T-helper 2 cell treated with Interferon-gamma antibody and Interleukin-4, amounts not matched to agents 5 μg/mL and 100 μg/mL, for 36 hours (primary cell): Measurements from ENCODE around the gene TGM1.
A peak's percentile ranks its signal among the peaks of the same experiment; 100 is the strongest.
"Not testable (repeated sequence)": the region's sequence is repeated elsewhere in the genome, so short reads cannot be mapped to it uniquely, and the experiment has no call there.

Experiments used
- DNase-seq: peaks from one replicate; pipeline ENCODE4 v3.0.0; 2021; ENCODE audit warnings: low spot score
- H3K27ac Mint-ChIP-seq: one replicate; pipeline ENCODE4 v1.8.0; 2021; ENCODE audit warnings: mild to moderate bottlenecking, mixed read lengths
- H3K27me3 Mint-ChIP-seq: one replicate; pipeline ENCODE4 v1.8.0; 2021; ENCODE audit warnings: low read depth, mixed read lengths
- H3K36me3 Mint-ChIP-seq: one replicate; pipeline ENCODE4 v1.8.0; 2021; ENCODE audit warnings: low read depth, mixed read lengths
- H3K4me1 Mint-ChIP-seq: one replicate; pipeline ENCODE4 v1.8.0; 2021; ENCODE audit warnings: low read depth, mixed read lengths
- H3K4me3 Mint-ChIP-seq: one replicate; pipeline ENCODE4 v1.8.0; 2022; ENCODE audit warnings: mild to moderate bottlenecking, moderate library complexity, mixed read lengths
- H3K9me3 Mint-ChIP-seq: one replicate; pipeline ENCODE4 v1.8.0; 2021; ENCODE audit warnings: mixed read lengths

TGM1 gene

GRCh38 chr14:24246765-24247212, 16.2 kb downstream of the TGM1 start:
- DNase-seq: peak; percentile 35
- H3K4me1 Mint-ChIP-seq: peaks cover 43% of the 10 kb centered on the region

GRCh38 chr14:24245350-24245749, 17.6 kb downstream of the TGM1 start:
- not testable (repeated sequence) for H3K27me3 Mint-ChIP-seq, DNase-seq, H3K27ac Mint-ChIP-seq, H3K9me3 Mint-ChIP-seq
- Mint-ChIP-seq H3K4me1 (peaks cover 37% of the 10 kb centered on the region), H3K4me3 (peak overlapping the region; percentile 44), H3K36me3 (peaks cover 15% of the 10 kb centered on the region)

More at GRCh38 chr14:24246765-24247212, 16.2 kb downstream of the TGM1 start:
- Mint-ChIP-seq H3K4me3 (peak overlapping the region; percentile 78), H3K27me3 (no peaks in the 10 kb centered on the region), H3K27ac (peak overlapping the region; percentile 95), H3K36me3 (peaks cover 9% of the 10 kb centered on the region), H3K9me3 (no peaks in the 10 kb centered on the region)

- no peak for DNase-seq
- peaks cover 29% of the 10 kb centered on the region for H3K36me3 Mint-ChIP-seq
- peaks cover 41% of the 10 kb centered on the region for H3K4me1 Mint-ChIP-seq
Observed at GRCh38 chr14:24243336-24243836, 19.6 kb downstream of the TGM1 start.

GRCh38 chr14:24241829-24242443, 21.0 kb downstream of the TGM1 start:
- Mint-ChIP-seq H3K4me3 (peak overlapping the region; percentile 97), H3K9me3 (no peaks in the 10 kb centered on the region), H3K4me1 (peaks cover 37% of the 10 kb centered on the region), H3K27ac (peak overlapping the region; percentile 100), H3K36me3 (peaks cover 42% of the 10 kb centered on the region), H3K27me3 (no peaks in the 10 kb centered on the region)
- DNase-seq: peak; percentile 93

More at GRCh38 chr14:24243336-24243836, 19.6 kb downstream of the TGM1 start:
- Mint-ChIP-seq H3K27ac (peak overlapping the region; percentile 100), H3K9me3 (no peaks in the 10 kb centered on the region), H3K27me3 (no peaks in the 10 kb centered on the region), H3K4me3 (peak overlapping the region; percentile 97)

- Mint-ChIP-seq H3K9me3 (no peaks in the 10 kb centered on the region), H3K4me3 (peak overlapping the region; percentile 97), H3K36me3 (peaks cover 57% of the 10 kb centered on the region), H3K4me1 (peaks cover 38% of the 10 kb centered on the region), H3K27me3 (no peaks in the 10 kb centered on the region), H3K27ac (peak overlapping the region; percentile 47)
- DNase-seq: no peak
Observed at GRCh38 chr14:24240110-24240918, 22.7 kb downstream of the TGM1 start.

- Mint-ChIP-seq H3K27ac (peak overlapping the region; percentile 13), H3K9me3 (no peaks in the 10 kb centered on the region), H3K27me3 (no peaks in the 10 kb centered on the region), H3K36me3 (peaks cover 70% of the 10 kb centered on the region), H3K4me3 (no peak overlapping the region), H3K4me1 (peaks cover 49% of the 10 kb centered on the region)
- DNase-seq: no peak
Observed at GRCh38 chr14:24238527-24239037, 24.4 kb downstream of the TGM1 start.

GRCh38 chr14:24238123-24238522, 24.9 kb downstream of the TGM1 start:
- Mint-ChIP-seq H3K9me3 (no peaks in the 10 kb centered on the region), H3K27ac (peak overlapping the region; percentile 13), H3K4me3 (no peak overlapping the region), H3K36me3 (peaks cover 70% of the 10 kb centered on the region), H3K27me3 (no peaks in the 10 kb centered on the region), H3K4me1 (peaks cover 53% of the 10 kb centered on the region)
- DNase-seq: no peak

- H3K9me3 Mint-ChIP-seq: no peaks in the 10 kb centered on the region
- no peaks in the 10 kb centered on the region for H3K27me3 Mint-ChIP-seq
- H3K36me3 Mint-ChIP-seq: peaks cover 70% of the 10 kb centered on the region
- no peak overlapping the region for H3K27ac Mint-ChIP-seq
- H3K4me3 Mint-ChIP-seq: no peak overlapping the region
- H3K4me1 Mint-ChIP-seq: peaks cover 53% of the 10 kb centered on the region
- DNase-seq: no peak
Observed at GRCh38 chr14:24237463-24237955, 25.5 kb downstream of the TGM1 start.

GRCh38 chr14:24236689-24237462, 26.1 kb downstream of the TGM1 start:
- Mint-ChIP-seq H3K4me1 (peaks cover 53% of the 10 kb centered on the region), H3K27me3 (no peaks in the 10 kb centered on the region), H3K36me3 (peaks cover 69% of the 10 kb centered on the region), H3K9me3 (no peaks in the 10 kb centered on the region), H3K27ac (peak overlapping the region; percentile 21), H3K4me3 (no peak overlapping the region)
- DNase-seq: no peak

GRCh38 chr14:24235804-24236688, 26.9 kb downstream of the TGM1 start:
- H3K36me3 Mint-ChIP-seq: peaks cover 68% of the 10 kb centered on the region
- no peak overlapping the region for H3K4me3 Mint-ChIP-seq
- no peak for DNase-seq
- H3K9me3 Mint-ChIP-seq: no peaks in the 10 kb centered on the region
- no peaks in the 10 kb centered on the region for H3K27me3 Mint-ChIP-seq
- peaks cover 56% of the 10 kb centered on the region for H3K4me1 Mint-ChIP-seq
- H3K27ac Mint-ChIP-seq: peak overlapping the region; percentile 32

- Mint-ChIP-seq H3K9me3 (no peaks in the 10 kb centered on the region), H3K4me1 (peaks cover 45% of the 10 kb centered on the region), H3K36me3 (peaks cover 52% of the 10 kb centered on the region), H3K27me3 (no peaks in the 10 kb centered on the region), H3K27ac (peak overlapping the region; percentile 82), H3K4me3 (peak overlapping the region; percentile 95)
- DNase-seq: no peak
Observed at GRCh38 chr14:24234095-24235005, 28.6 kb downstream of the TGM1 start.

GRCh38 chr14:24233538-24233866, 29.5 kb downstream of the TGM1 start:
- Mint-ChIP-seq H3K27ac (peak overlapping the region; percentile 94), H3K4me1 (peaks cover 39% of the 10 kb centered on the region), H3K9me3 (no peaks in the 10 kb centered on the region), H3K27me3 (no peaks in the 10 kb centered on the region), H3K4me3 (peak overlapping the region; percentile 95), H3K36me3 (peaks cover 43% of the 10 kb centered on the region)
- no peak for DNase-seq
